ENCODE results near the gene TRABD2A.
A peak's percentile ranks its signal among the peaks of the same experiment; 100 is the strongest.
"Not testable (repeated sequence)": the region's sequence is repeated elsewhere in the genome, so short reads cannot be mapped to it uniquely, and the experiment has no call there.

The TRABD2A gene

GRCh38 chr2:84880645-84881521, at the start of gene TRABD2A:
Gene TRABD2A, minus strand, starts transcription at chr2:84881084. Its CDS starts 45 bp downstream, at chr2:84881039.
- DNase-seq: peak; percentile 47 to 67

GRCh38 chr2:84927275-84927627, 46.4 kb upstream of the TRABD2A start:
- no peak for DNase-seq

GRCh38 chr2:84925724-84926376, 45.0 kb upstream of the TRABD2A start:
- DNase-seq: peak; percentile 97

GRCh38 chr2:84925336-84925723, 44.4 kb upstream of the TRABD2A start:
- no peak for DNase-seq

GRCh38 chr2:84924173-84925106, 43.6 kb upstream of the TRABD2A start:
- DNase-seq: peak; percentile 58 to 84

DNA sequence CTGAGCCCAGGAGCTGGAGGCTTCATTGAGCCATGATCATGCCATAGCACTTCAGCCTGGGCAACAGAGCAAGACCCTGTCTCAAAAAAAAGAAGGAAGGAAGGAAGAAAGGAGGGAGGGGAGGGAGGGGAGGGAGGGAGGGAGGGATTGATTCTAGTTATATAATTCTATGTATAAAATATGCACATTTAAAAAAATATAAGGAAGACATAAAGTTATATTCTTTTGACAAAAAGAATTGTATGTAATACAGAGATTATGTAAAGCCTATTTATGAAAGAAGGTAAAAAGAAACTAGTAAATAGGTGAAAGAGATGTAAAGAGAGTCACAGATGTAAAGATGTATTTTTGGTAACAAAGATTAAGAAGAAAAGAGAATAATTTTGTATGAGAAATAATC, 42.1 kb upstream of the TRABD2A start:
- DNase-seq: no peak

DNA sequence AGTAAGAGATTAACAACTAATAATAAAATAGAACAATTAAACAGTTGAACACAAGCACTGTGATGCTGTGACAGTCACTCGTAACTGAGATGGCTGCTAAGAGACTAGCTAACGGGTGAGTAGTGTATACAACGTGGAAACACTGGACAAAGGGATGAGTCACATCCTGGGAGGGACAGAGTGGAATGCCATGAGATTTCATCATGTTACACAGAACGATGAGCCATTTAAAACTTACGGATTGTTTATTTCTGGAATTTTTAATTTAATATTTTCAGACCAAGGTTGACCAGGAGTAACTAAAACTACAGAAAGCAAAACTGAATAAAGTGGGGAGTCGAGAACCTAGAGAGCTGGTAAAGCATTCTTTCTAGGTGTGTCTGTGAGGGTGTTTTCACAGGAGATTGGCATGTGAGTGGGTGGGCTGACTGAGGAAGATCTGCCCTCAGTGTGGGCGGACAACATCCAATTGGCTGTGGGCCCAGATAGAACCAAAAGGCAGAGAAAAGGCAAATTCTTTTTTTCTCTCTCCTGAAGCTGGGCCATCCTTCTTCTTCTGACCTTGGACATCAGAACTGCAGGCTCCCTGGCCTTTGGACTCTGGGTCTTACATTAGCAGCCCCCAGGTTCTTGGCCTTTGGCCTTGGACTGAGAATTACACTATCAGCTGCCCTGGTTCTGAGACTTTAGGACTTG, 39.1 kb upstream of the TRABD2A start:
- peak in 1 of 2 donors; percentile 40 for DNase-seq

GRCh38 chr2:84918430-84918829, 37.5 kb upstream of the TRABD2A start:
- no peak for DNase-seq

- not testable (repeated sequence) for DNase-seq
Observed at GRCh38 chr2:84917821-84918220, 36.9 kb upstream of the TRABD2A start.

GRCh38 chr2:84915675-84916074, 34.8 kb upstream of the TRABD2A start:
- DNase-seq: not testable (repeated sequence)

DNA sequence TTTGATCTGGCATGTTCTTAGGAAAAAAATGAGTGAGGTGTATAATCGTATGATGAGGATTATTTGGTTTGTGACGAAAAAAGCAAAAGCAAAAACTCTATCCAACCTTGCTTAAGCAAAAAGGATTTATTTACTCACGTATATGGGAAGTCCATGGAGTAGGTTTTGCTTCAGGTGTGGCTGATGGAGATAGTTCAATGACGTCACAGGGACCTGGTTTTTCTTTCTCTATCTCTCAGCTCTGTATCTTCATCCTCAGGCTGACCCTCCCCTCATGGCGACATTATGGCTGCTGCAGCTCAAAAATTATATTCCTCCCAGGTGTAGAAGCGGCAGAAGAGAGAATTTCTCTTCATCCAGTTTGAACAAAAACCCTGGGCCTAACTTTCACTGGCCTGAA, 33.5 kb upstream of the TRABD2A start:
- DNase-seq: no peak

DNA sequence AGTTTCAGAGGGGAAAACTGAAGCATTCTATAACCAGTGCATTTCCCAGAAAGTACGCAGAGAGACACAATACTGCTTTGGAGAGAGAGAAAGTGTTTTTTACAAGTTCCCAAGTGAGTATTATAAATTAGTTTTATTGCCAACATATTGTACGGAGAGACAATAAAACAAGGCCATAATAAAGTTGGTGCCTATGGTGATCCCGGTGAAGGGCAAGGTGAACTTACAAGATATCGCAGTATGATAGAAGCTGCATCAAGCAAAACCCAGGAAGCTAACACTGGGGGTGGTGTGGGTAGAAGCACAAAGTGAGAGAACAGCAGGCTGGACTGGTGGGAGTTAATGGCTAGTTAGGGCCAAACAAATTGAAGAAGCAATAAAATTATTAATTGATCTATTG, 32.1 kb upstream of the TRABD2A start:
- no peak for DNase-seq

GRCh38 chr2:84911135-84911678, 30.3 kb upstream of the TRABD2A start:
- no peak for DNase-seq

GRCh38 chr2:84908948-84909713, 28.2 kb upstream of the TRABD2A start:
- peak; percentile 56 to 82 for DNase-seq

DNA sequence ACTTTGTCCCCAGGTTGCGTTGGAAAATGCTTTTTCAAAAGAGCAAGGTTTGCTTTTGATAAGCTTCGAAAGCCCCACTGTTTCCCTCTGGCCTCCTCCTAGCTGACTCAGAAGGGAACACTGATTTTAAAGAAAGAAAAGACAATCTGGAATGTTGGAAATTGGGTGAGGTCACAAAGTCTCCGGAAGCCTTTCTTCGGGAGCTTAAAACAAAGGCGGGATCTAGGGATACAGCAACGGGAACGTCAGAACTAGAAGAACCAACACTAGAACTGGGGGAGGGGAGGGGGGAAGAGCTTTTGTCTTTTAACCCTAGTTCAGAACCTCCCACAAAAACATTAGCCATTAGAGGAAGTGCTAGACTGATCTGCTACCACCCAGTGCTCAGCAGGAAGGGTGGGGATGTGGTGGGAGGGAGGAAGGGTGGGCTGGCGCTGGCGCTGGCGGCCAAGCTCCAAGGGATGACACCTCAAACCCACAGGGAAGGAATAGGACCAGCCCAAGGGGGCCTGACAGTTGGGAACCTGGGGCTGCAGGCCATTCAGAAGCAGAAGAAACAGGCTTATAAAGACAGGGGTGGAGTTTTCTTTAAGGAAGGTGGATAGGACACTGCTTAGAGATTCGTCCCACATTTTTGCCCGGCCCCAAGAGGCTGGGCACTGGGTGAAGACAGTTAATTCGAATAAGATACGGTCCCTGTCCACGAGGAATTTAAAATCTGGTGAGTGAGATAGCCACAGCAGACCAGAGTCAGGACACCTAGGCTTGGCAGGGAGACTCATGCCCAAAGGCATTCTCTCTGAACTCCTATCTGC, 26.2 kb upstream of the TRABD2A start:
- peak; percentile 68 to 77 for DNase-seq

DNA sequence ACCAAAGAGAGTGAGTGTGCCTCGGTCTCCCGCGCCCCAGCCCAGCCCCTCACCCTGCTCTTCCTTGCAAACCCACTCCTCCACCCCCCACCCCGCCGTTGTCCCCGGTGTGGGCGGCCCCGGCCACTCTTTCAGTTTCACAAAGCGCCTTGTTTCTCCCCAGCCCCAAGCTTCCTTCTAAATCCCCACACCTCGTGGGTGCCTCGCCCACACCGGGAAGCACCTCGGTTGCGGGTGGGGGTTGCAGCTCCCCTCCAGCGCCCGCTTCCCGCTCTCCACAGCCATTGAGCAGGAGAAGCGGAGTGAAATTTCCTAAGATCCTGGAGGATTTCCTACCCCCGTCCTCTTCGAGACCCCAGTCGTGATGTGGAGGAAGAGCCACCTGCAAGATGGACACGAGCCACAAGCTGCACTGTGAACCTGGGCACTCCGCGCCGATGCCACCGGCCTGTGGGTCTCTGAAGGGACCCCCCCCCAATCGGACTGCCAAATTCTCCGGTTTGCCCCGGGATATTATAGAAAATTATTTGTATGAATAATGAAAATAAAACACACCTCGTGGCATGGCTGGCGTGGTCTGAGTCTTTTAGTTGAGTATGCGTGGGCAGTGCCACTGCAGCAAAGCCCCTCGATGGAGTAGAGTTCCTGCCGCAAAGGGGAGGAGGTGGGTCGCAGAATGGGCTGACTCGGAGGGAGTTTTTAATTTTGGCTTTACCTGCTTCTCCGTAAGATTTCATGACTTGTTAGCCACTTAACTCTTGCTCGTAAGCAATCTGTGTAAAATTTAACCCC, 25.4 kb upstream of the TRABD2A start:
- DNase-seq: peak; percentile 45 to 53

DNA sequence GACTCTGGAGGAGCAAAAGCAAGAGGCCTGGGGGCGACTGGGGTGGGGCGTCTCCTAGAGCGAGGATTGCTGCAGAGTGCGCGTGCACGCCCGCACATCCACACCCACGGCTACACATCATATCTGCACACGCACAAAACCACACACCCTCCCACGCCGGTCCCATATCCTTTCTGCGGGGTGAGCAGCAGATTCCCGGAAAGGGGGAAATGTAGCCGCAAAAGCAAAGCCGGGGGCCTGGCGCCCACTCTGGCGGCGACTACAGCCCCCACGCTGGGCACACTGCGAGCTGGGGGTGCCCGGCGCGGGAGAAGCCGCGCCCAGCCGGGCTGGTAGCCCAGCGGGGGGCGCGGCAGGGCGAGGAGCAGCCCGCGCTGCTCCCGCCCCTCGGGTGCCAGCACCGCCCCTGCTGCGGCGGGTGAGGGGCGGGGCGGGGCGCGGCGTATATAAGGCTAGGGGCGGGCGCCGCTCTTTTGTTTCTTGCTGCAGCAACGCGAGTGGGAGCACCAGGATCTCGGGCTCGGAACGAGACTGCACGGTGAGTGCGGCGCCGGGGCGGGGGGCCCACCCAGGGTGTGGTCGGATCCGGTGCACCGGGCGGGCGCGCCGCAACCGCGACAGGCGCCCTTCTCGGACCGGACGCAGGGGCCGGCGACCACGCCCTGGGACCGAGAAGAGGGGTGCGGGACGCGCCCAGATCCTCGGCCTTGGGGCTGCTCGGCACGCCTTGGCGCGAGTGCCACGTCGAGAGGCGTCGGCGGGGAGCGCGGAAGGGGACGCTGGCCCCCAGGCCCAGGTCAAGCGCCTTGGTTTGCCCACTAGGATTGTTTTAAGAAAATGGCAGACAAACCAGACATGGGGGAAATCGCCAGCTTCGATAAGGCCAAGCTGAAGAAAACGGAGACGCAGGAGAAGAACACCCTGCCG, 24.6 kb upstream of the TRABD2A start, which contains the start of gene TMSB10:
Gene TMSB10, plus strand, starts transcription at position 476 of the 927 bp plus-strand sequence.
- peak; percentile 91 to 92 for DNase-seq

DNA sequence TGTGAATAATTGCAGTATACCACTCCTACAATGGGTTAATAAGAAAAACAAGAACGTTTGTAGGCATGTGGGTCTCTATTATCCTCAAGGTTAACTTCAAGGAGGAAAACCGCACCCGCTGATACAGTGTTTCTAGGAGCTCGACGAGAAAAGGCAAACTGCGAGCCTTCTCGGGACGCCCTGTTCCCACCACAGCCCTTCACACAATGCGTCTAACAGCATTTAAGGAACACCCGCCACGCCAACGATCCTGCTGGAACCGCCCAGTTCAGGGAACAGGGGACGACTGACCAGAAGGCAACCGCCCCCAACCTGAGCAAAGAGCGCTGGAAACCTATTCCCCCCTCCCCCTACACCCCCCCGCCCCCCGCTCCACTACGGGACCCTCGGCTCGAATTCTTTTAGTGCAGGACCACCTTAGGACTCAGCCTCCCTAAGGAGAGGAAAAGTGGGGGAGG, 23.9 kb upstream of the TRABD2A start:
- DNase-seq: peak in 1 of 2 donors; percentile 38
